RWPE1 (cell line): ENCODE measurements around the gene VPS35.
"Not testable (repeated sequence)": the region's sequence is repeated elsewhere in the genome, so short reads cannot be mapped to it uniquely, and the experiment has no call there.

Experiments
- CTCF ChIA-PET: fragments of 350-600 bp; sonication (Branson Sonifier 250); formaldehyde crosslinking; extraction: SDS; loops from one replicate; lab custom pipeline; 2021; lab: Yijun Ruan, JAX
- POLR2A ChIA-PET: fragments of 400-600 bp; formaldehyde crosslinking; extraction: SDS; loops from one replicate; lab custom pipeline; 2020; ENCODE audit warnings: antibody characterized with exemption; ENCODE audit not compliant: low non-redundant PET; lab: Yijun Ruan, JAX
- DNase-seq: peaks from one replicate; pipeline ENCODE4 v3.0.0; 2012; ENCODE audit warnings: low spot score
- H3K27ac ChIP-seq: fragments of 450-650 bp; 2 replicates; pipeline ENCODE4 v1.5.1; 2017
- CTCF ChIP-seq: fragments of 450-650 bp; conservative IDR thresholded peaks from 2 replicates; pipeline ENCODE4 v1.5.1; 2017; ENCODE audit warnings: low read depth, mild to moderate bottlenecking

Gene VPS35

GRCh38 chr16:46648656-46649055, 40.3 kb downstream of the VPS35 start:
- no peak for TF ChIP-seq CTCF
- H3K27ac ChIP-seq: no peak overlapping the region
- no peak for DNase-seq
- CTCF ChIA-PET: interaction anchor here (0.6 kb wide), 1 partner anchor 71 kb away, joined by 3 read pairs; no protein-coding TSS in a partner anchor
- POLR2A ChIA-PET: no interaction called here

GRCh38 chr16:46638947-46639925, 49.7 kb downstream of the VPS35 start:
- no peak overlapping the region for H3K27ac ChIP-seq
- TF ChIP-seq CTCF: no peak
- no peak for DNase-seq
- CTCF ChIA-PET: no interaction called here
- POLR2A ChIA-PET: no interaction called here

GRCh38 chr16:46632778-46633733, 55.9 kb downstream of the VPS35 start:
- ChIA-PET CTCF (interaction anchor here (0.5 kb wide), 1 partner anchor 52 kb away, joined by 4 read pairs; no protein-coding TSS in a partner anchor), POLR2A (no interaction called here)
- TF ChIP-seq CTCF: no peak
- H3K27ac ChIP-seq: no peak overlapping the region
- DNase-seq: no peak

- CTCF ChIA-PET: interaction anchor here (0.5 to 0.7 kb wide), 2 partner anchors 24 to 289 kb away, joined by 3 read pairs; no protein-coding TSS in a partner anchor
- H3K27ac ChIP-seq: no peak overlapping the region
- peak; percentile 49 for TF ChIP-seq CTCF
- POLR2A ChIA-PET: no interaction called here
- DNase-seq: peak; percentile 40
These were observed 59.4 kb downstream of the VPS35 start for GRCh38 chr16:46629331-46630219.

GRCh38 chr16:46627746-46628145, 61.2 kb downstream of the VPS35 start:
- no peak for TF ChIP-seq CTCF
- POLR2A ChIA-PET: no interaction called here
- no peak for DNase-seq
- no peak overlapping the region for H3K27ac ChIP-seq
- CTCF ChIA-PET: no interaction called here

- POLR2A ChIA-PET, CTCF ChIA-PET, DNase-seq, H3K27ac ChIP-seq: not testable (repeated sequence)
These were observed 62.3 kb downstream of the VPS35 start for GRCh38 chr16:46626681-46627080.

- CTCF ChIA-PET: not testable (repeated sequence)
These were observed 64.1 kb downstream of the VPS35 start for GRCh38 chr16:46624862-46625261.

GRCh38 chr16:46623707-46624106, 65.3 kb downstream of the VPS35 start:
- POLR2A ChIA-PET, CTCF ChIA-PET, H3K27ac ChIP-seq, DNase-seq: not testable (repeated sequence)

More at GRCh38 chr16:46624862-46625261, 64.1 kb downstream of the VPS35 start:
- POLR2A ChIA-PET, DNase-seq, H3K27ac ChIP-seq: not testable (repeated sequence)

- CTCF ChIA-PET, DNase-seq, H3K27ac ChIP-seq, POLR2A ChIA-PET: not testable (repeated sequence)
These were observed 65.7 kb downstream of the VPS35 start for GRCh38 chr16:46623246-46623645.
